GM19099 (cell line): Measurements from ENCODE around the gene BRSK2.

ENCODE experiments used
- POLR2A ChIP-seq: IDR thresholded peaks from 3 replicates; pipeline ENCODE4 v1.6.1; 2011; ENCODE audit warnings: low read depth; ENCODE audit not compliant: insufficient read length; ENCODE audit errors: extremely low read depth

The BRSK2 gene

DNA sequence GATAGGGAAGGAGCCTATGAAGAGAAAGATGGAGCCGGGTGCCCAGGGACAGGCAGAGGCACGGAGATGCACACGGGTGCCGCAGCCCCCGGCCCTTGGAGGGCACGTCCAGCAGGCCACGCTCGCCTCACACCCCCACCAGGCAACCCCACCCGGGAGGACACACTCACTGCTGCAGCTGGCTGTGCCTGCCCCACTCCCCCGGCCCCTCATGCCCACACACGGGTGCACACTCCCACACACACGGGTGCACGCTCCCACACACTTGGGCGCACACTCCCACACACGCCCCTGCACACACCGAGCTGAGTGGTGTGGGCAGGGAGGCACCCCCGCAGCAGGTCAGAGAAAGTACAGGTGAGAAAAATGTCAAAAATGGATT lies 95.8 kb downstream of the BRSK2 start:
- TF ChIP-seq POLR2A = no peak

- TF ChIP-seq POLR2A = no peak
These were observed 96.5 kb downstream of the BRSK2 start, which contains the start of gene MOB2 for GRCh38 chr11:1486054-1486825. Gene MOB2 (minus strand): TSS chr11:1486779. CDS start chr11:1486556, 223 bp downstream.

DNA sequence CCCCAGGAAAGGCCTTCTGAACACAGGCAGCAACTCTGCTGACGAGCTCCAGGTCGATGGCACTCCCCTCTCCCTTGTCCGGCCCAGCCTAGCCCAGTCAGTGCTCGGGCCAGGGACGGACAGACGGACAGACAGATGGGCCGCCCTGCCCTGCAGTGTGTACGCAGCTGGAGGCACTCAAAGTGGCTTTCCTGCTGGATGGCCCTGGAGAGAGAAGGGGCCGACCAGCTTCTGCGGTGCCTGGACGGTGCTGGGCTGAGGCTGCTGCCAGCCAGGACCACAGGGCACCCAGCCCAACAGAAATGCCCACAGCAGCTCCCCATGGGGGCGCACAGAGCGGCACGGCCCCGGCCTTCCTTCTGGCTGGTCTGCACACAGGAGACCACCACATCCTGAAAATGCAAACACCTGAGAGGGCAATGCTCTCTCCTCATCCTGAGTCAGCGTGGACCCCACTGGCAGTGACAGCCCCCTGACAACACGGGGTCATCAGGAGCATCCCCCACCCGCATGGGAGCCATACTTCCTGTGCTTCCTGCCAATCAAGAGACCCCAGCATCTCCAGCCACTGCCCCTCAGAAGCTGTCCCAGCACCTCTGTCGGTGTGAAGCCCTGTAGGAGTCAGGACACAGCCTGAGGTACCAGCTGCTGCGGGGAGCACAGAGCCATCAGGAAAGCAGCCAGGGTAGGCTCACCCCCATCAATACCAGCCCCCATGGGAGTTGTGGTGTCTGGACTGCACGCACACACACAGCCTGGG lies 97.5 kb downstream of the BRSK2 start:
- TF ChIP-seq POLR2A = no peak

DNA sequence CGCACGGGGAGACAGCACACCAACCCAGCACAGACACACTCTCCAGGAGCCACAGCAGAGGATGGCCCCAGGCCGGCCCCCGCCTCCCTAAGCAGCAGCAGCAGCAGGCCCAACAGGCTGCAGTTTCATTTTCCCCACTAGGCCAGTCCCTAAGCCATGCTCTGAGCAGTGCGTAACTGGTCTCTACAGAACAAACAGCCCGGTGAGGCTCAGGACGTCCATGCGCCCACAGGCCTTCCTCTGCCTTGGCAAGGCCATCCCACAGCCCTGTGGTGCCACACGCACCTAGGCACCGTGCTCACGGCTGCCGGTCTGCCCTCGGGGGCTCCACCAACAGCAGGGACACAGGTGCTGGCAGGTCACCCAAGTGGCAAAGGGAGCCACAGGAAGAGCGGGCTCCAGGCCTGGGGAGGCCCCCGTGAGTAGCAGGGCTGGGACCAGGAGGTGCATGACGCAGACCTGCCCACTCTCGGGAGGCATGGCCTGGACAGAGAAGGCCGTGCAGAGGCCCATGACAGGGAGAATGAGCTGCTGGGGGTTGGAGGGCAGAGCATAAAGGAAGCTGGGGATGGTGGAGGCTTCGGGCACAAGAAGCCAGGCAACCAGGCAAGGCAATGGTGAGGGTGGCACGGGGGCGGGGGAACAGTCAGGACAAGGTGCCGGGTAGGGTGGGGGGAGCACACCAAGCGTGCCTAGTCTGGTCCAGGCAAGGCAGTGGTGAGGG lies 98.3 kb downstream of the BRSK2 start:
- TF ChIP-seq POLR2A = no peak

GRCh38 chr11:1488575-1489180 lies 98.9 kb downstream of the BRSK2 start:
- no peak for TF ChIP-seq POLR2A

GRCh38 chr11:1490651-1491050 lies 100.9 kb downstream of the BRSK2 start:
- TF ChIP-seq POLR2A = no peak

GRCh38 chr11:1491379-1491778 lies 101.6 kb downstream of the BRSK2 start:
- no peak for TF ChIP-seq POLR2A

DNA sequence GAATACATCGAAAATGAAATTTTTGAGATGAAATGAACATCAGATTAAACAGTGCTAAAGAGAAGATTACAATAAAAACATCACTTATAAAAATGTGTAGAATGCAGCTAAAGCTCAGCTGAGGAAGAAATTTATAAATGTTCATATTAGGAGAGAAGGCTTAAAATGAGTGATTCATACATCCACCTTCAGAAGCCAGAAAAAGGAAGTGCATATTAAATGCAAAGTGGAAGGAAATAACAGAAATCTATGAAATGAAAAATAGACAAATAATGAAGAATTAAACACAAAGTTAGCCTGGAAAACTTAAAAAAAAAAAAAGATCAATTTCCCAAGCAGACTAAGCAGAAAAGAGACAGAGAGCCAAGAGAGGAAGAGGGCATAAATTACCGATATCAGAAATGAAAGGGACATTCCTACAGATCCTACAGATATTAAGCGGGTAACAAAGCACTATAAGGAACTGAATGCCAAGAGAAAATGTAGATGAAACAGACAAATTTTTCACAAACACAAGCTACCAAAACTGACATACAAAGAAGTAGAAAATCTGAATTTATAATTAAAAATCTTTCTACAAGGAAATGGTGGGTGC lies 104.0 kb downstream of the BRSK2 start:
- no peak for TF ChIP-seq POLR2A

GRCh38 chr11:1494650-1495049 lies 104.9 kb downstream of the BRSK2 start:
- no peak for TF ChIP-seq POLR2A

GRCh38 chr11:1496091-1496760 lies 106.5 kb downstream of the BRSK2 start:
- no peak for TF ChIP-seq POLR2A

DNA sequence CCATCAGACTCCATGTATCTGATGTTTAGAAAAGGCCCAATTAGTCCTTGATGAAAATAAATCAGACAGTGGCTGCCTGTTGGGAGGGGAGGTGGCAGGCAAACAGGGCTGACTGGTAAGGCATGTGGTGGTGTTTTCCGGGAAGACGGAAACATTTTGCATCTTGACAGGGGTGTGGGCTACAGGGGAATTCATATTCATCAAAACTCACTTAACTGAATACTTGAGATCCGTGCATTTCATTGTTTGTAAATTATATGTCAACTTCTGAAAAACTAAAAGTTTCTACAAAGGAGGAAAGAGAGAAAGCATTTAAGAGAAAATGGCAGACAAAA lies 107.0 kb downstream of the BRSK2 start:
- no peak for TF ChIP-seq POLR2A

DNA sequence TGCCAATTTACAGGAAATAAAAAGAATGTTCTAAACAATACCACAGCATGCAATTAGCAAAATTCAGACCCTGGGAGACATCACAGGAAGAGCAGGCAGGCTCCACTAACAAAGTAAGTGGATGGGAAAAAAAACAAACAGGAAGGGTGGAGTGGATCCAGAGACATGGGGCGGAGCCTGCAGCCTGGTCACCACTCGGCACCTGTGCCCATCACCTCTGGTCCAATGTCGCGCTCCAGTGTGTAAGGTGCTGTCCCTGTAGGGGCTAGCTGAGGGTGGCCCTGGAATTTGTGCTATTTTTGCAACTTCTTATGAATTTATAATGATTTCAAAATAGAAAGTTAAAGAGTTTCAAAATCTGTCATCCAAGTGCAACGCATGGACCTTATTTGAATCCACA lies 107.9 kb downstream of the BRSK2 start:
- no peak for TF ChIP-seq POLR2A

- no peak for TF ChIP-seq POLR2A
These were observed 108.5 kb downstream of the BRSK2 start for GRCh38 chr11:1498262-1498661.

- no peak for TF ChIP-seq POLR2A
These were observed 109.6 kb downstream of the BRSK2 start for GRCh38 chr11:1499261-1499890.

- no peak for TF ChIP-seq POLR2A
These were observed 110.2 kb downstream of the BRSK2 start for GRCh38 chr11:1499899-1500298.
